WTC11 (cell line): ENCODE data around the gene CIB2. TPM values are rescaled to one million over a fixed set of nuclear protein-coding genes. Genes with fewer than 3 reads are reported as not detected.

Experiments
- ATAC-seq: fragments of 200-7000 bp; cut with Tn5 transposase; 2 replicates; pipeline ENCODE4 v1.10.0; 2021; ENCODE audit warnings: mild to moderate bottlenecking, moderate library complexity
- CTCF ChIA-PET: fragments of 300-600 bp; sonication (Branson Sonifier 250); formaldehyde crosslinking; loops from one replicate; lab custom pipeline; 2021; ENCODE audit warnings: antibody characterized with exemption; lab: Charles Lee
- POLR2A ChIA-PET: fragments of 350-600 bp; sonication (Branson Sonifier 250); formaldehyde crosslinking; loops from one replicate; lab custom pipeline; 2021; ENCODE audit warnings: antibody characterized with exemption; lab: Charles Lee
- DNase-seq: peaks from one replicate; pipeline ENCODE4 v3.0.0; 2021; ENCODE audit warnings: low spot score
- H3K27ac Mint-ChIP-seq: 2 replicates; pipeline ENCODE4 v1.8.0; 2021; ENCODE audit warnings: mixed read lengths
- H3K27me3 Mint-ChIP-seq: 2 replicates; pipeline ENCODE4 v1.8.0; 2021; ENCODE audit warnings: low read depth, mild to moderate bottlenecking, moderate library complexity, mixed read lengths
- H3K36me3 Mint-ChIP-seq: 2 replicates; pipeline ENCODE4 v1.8.0; 2021; ENCODE audit warnings: mixed read lengths
- H3K4me1 Mint-ChIP-seq: 2 replicates; pipeline ENCODE4 v1.8.0; 2022; ENCODE audit warnings: mixed read lengths
- H3K4me3 Mint-ChIP-seq: 2 replicates; pipeline ENCODE4 v1.8.0; 2021; ENCODE audit warnings: mild to moderate bottlenecking, moderate library complexity, mixed read lengths
- H3K9me3 Mint-ChIP-seq: 2 replicates; pipeline ENCODE4 v1.8.0; 2021; ENCODE audit warnings: mixed read lengths
- ETV6 ChIP-seq: sonication (generic); formaldehyde crosslinking; IDR thresholded peaks from 2 replicates; pipeline ENCODE4 v1.8.1; 2022; ENCODE audit warnings: mild to moderate bottlenecking, missing genetic modification reagents
- HMGA2 ChIP-seq: fragments of 250-450 bp; sonication (Bioruptor Pico); IDR thresholded peaks from 2 replicates; pipeline ENCODE4 v1.4.0; 2021; ENCODE audit warnings: mild to moderate bottlenecking, moderate library complexity
- NFE2L1 ChIP-seq: sonication (generic); formaldehyde crosslinking; IDR thresholded peaks from 2 replicates; pipeline ENCODE4 v1.8.1; 2023; ENCODE audit warnings: missing genetic modification reagents
- NR2C2 ChIP-seq: sonication (generic); formaldehyde crosslinking; IDR thresholded peaks from 2 replicates; pipeline ENCODE4 v1.8.0; 2022; ENCODE audit warnings: mild to moderate bottlenecking, missing genetic modification reagents
- SMAD3 ChIP-seq: sonication (generic); formaldehyde crosslinking; IDR thresholded peaks from 2 replicates; pipeline ENCODE4 v1.8.0; 2022; ENCODE audit warnings: missing genetic modification reagents, mild to moderate bottlenecking, borderline replicate concordance
- TEAD1 ChIP-seq: sonication (generic); formaldehyde crosslinking; IDR thresholded peaks from 2 replicates; pipeline ENCODE4 v1.8.0; 2022; ENCODE audit warnings: mild to moderate bottlenecking, missing genetic modification reagents
- total RNA-seq: library from RNA; stranded (reverse); gene quantifications from 3 replicates; pipeline ENCODE4 v1.2.3, GENCODE V29; 2021
- TF ChIP-seq, protein P1 (sequence below): fragments of 250-450 bp; sonication (Bioruptor Pico); IDR thresholded peaks from 2 replicates; pipeline ENCODE4 v1.9.0; 2021; ENCODE audit warnings: mild to moderate bottlenecking, borderline replicate concordance
- TF ChIP-seq, protein P2 (sequence below): fragments of 250-450 bp; sonication (Bioruptor Pico); IDR thresholded peaks from 2 replicates; pipeline ENCODE4 v2.1.2; 2022; ENCODE audit warnings: mild to moderate bottlenecking, moderate library complexity
- TF ChIP-seq, protein P3 (sequence below): sonication (generic); formaldehyde crosslinking; IDR thresholded peaks from 2 replicates; pipeline ENCODE4 v1.8.1; 2023; ENCODE audit warnings: mild to moderate bottlenecking, missing genetic modification reagents, borderline replicate concordance
- TF ChIP-seq, protein P4 (sequence below): sonication (generic); formaldehyde crosslinking; IDR thresholded peaks from 2 replicates; pipeline ENCODE4 v1.8.0; 2023; ENCODE audit warnings: mild to moderate bottlenecking, missing genetic modification reagents

CIB2 gene
- total RNA-seq, 1 experiment from 2014 or later: 45.2 TPM

DNA sequence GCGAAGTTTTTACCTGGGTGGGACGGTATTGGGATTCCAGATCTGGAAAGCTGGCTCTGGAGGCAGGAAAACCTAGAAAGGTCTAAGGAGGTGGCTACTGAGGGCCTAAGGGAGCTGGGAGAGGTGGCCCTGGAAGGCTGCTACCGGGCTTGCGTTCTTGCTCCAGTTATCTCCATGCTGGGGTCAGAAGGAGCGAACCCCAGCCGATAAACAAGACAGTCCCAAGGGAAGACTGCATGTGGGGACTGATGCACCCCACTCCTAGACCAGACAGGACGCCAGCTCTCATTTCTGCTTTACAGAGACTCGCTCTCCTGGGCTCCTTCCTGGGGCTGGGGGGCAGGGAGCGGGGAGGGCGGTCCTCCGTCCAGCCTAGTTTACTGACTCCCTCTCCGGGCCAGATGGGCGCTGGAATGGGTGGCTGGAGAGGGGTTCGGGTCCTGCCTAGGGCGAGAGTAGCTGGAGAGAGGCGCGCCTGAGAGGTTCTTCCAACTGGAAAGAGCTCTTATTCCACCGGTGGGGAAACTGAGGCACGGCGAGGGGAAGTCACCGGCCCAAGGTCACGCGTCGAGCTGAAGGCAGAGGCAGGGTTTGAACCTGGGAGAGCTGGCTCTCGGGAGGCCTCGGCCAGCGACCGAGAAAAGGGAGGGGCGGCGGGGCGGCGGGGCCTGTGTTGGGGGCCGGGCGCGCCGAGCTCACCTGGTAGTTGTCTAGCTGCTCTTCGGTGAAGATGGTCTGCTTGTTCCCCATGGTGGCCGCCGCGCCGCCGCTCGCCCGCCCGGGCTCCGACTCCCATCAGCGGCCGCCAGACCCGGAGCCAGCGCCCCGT is 565 bp downstream of the CIB2 start (continued):
- TF ChIP-seq, protein P1, sequence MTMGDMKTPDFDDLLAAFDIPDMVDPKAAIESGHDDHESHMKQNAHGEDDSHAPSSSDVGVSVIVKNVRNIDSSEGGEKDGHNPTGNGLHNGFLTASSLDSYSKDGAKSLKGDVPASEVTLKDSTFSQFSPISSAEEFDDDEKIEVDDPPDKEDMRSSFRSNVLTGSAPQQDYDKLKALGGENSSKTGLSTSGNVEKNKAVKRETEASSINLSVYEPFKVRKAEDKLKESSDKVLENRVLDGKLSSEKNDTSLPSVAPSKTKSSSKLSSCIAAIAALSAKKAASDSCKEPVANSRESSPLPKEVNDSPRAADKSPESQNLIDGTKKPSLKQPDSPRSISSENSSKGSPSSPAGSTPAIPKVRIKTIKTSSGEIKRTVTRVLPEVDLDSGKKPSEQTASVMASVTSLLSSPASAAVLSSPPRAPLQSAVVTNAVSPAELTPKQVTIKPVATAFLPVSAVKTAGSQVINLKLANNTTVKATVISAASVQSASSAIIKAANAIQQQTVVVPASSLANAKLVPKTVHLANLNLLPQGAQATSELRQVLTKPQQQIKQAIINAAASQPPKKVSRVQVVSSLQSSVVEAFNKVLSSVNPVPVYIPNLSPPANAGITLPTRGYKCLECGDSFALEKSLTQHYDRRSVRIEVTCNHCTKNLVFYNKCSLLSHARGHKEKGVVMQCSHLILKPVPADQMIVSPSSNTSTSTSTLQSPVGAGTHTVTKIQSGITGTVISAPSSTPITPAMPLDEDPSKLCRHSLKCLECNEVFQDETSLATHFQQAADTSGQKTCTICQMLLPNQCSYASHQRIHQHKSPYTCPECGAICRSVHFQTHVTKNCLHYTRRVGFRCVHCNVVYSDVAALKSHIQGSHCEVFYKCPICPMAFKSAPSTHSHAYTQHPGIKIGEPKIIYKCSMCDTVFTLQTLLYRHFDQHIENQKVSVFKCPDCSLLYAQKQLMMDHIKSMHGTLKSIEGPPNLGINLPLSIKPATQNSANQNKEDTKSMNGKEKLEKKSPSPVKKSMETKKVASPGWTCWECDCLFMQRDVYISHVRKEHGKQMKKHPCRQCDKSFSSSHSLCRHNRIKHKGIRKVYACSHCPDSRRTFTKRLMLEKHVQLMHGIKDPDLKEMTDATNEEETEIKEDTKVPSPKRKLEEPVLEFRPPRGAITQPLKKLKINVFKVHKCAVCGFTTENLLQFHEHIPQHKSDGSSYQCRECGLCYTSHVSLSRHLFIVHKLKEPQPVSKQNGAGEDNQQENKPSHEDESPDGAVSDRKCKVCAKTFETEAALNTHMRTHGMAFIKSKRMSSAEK (CRISPR knock-in tag): no peak
- TF ChIP-seq, protein P2, sequence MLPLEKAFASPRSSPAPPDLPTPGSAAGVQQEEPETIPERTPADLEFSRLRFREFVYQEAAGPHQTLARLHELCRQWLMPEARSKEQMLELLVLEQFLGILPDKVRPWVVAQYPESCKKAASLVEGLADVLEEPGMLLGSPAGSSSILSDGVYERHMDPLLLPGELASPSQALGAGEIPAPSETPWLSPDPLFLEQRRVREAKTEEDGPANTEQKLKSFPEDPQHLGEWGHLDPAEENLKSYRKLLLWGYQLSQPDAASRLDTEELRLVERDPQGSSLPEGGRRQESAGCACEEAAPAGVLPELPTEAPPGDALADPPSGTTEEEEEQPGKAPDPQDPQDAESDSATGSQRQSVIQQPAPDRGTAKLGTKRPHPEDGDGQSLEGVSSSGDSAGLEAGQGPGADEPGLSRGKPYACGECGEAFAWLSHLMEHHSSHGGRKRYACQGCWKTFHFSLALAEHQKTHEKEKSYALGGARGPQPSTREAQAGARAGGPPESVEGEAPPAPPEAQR (CRISPR knock-in tag): no peak

DNA sequence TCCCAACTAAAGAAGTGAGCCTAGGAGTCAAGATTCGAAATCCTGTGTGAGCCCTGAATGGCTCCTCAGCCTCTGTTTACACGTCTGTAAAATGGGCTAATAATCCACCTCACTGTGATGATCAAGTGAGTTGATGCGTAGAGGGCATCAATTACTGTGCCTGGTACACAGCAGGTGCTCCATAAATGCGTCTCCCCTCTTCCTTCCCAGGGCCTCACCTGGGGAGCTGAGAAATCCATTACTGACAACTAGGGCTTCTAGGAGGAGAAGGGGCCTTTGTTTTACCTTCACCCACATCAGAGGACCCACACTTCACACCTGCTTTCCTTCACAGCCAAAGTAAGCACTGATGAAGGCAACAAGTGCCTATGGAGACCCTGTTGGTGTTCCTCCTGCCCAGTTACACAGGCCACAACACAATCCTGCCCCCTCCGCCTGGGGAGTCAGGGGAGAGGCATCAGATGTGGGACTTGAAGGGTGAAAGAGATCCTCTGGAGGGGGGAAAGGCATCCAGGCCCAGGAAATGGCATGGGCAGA is 1.4 kb downstream of the CIB2 start:
- ChIA-PET CTCF (interaction anchor here (0.6 to 2.5 kb wide), 13 partner anchors 10 to 166 kb away, joined by 4 to 26 read pairs (median 7); partner anchors contain the start of gene IDH3A), POLR2A (interaction anchor here (1.8 to 1.9 kb wide), 2 partner anchors 9 to 20 kb away, joined by 10 to 12 read pairs; partner anchors contain the start of gene IDH3A)
- Mint-ChIP-seq H3K4me1 (peaks cover 32% of the 10 kb centered on the region), H3K27me3 (no peaks in the 10 kb centered on the region), H3K9me3 (no peaks in the 10 kb centered on the region), H3K27ac (peak overlapping the region; percentile 86; the same call in 1 of the 2 replicates), H3K4me3 (peak overlapping the region; percentile 81), H3K36me3 (no peaks in the 10 kb centered on the region)
- no peak for DNase-seq
- no peak for ATAC-seq
- TF ChIP-seq HMGA2 (no peak), NFE2L1 (no peak), ETV6 (CRISPR knock-in tag) (no peak), NR2C2 (CRISPR knock-in tag) (no peak), SMAD3 (no peak), TEAD1 (CRISPR knock-in tag) (no peak)
- TF ChIP-seq, protein P3, sequence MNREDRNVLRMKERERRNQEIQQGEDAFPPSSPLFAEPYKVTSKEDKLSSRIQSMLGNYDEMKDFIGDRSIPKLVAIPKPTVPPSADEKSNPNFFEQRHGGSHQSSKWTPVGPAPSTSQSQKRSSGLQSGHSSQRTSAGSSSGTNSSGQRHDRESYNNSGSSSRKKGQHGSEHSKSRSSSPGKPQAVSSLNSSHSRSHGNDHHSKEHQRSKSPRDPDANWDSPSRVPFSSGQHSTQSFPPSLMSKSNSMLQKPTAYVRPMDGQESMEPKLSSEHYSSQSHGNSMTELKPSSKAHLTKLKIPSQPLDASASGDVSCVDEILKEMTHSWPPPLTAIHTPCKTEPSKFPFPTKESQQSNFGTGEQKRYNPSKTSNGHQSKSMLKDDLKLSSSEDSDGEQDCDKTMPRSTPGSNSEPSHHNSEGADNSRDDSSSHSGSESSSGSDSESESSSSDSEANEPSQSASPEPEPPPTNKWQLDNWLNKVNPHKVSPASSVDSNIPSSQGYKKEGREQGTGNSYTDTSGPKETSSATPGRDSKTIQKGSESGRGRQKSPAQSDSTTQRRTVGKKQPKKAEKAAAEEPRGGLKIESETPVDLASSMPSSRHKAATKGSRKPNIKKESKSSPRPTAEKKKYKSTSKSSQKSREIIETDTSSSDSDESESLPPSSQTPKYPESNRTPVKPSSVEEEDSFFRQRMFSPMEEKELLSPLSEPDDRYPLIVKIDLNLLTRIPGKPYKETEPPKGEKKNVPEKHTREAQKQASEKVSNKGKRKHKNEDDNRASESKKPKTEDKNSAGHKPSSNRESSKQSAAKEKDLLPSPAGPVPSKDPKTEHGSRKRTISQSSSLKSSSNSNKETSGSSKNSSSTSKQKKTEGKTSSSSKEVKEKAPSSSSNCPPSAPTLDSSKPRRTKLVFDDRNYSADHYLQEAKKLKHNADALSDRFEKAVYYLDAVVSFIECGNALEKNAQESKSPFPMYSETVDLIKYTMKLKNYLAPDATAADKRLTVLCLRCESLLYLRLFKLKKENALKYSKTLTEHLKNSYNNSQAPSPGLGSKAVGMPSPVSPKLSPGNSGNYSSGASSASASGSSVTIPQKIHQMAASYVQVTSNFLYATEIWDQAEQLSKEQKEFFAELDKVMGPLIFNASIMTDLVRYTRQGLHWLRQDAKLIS (CRISPR knock-in tag): no peak
- TF ChIP-seq, protein P4, sequence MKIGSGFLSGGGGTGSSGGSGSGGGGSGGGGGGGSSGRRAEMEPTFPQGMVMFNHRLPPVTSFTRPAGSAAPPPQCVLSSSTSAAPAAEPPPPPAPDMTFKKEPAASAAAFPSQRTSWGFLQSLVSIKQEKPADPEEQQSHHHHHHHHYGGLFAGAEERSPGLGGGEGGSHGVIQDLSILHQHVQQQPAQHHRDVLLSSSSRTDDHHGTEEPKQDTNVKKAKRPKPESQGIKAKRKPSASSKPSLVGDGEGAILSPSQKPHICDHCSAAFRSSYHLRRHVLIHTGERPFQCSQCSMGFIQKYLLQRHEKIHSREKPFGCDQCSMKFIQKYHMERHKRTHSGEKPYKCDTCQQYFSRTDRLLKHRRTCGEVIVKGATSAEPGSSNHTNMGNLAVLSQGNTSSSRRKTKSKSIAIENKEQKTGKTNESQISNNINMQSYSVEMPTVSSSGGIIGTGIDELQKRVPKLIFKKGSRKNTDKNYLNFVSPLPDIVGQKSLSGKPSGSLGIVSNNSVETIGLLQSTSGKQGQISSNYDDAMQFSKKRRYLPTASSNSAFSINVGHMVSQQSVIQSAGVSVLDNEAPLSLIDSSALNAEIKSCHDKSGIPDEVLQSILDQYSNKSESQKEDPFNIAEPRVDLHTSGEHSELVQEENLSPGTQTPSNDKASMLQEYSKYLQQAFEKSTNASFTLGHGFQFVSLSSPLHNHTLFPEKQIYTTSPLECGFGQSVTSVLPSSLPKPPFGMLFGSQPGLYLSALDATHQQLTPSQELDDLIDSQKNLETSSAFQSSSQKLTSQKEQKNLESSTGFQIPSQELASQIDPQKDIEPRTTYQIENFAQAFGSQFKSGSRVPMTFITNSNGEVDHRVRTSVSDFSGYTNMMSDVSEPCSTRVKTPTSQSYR: no peak
